Activated CD4-positive, alpha-beta T cell treated with anti-CD3 and anti-CD28 coated beads, Interleukin-2, Interleukin-4, amounts not matched to agents 100 ng/mL and 50 ng/mL, durations not matched to agents 16 hours and 8 hours (primary cell): ENCODE results near the gene NPM3.
"Not testable (repeated sequence)": the region's sequence is repeated elsewhere in the genome, so short reads cannot be mapped to it uniquely, and the experiment has no call there.

ENCODE experiments used
- DNase-seq: peaks from one replicate; pipeline ENCODE4 v3.0.0-alpha.2; 2020; ENCODE audit warnings: low spot score

The NPM3 gene

DNA sequence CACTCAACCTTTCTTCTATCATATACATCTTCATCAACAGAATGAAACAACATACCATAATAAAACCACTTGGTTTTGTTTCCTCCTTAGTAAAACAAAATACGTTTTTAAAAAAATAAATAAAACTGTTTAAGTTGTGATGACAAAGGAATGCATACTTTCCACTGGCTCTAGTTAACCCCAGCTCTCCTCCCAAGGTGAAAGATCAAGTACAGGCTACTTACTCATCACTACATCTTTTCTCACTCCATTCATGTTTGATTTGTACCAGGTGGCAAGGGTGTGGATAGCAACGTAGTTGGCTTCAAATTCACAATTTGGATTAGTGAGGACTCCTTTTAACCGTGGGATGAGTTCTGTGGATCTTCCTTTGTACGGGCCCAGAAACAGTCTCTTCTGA lies 20.3 kb upstream of the NPM3 start:
- DNase-seq: no peak

DNA sequence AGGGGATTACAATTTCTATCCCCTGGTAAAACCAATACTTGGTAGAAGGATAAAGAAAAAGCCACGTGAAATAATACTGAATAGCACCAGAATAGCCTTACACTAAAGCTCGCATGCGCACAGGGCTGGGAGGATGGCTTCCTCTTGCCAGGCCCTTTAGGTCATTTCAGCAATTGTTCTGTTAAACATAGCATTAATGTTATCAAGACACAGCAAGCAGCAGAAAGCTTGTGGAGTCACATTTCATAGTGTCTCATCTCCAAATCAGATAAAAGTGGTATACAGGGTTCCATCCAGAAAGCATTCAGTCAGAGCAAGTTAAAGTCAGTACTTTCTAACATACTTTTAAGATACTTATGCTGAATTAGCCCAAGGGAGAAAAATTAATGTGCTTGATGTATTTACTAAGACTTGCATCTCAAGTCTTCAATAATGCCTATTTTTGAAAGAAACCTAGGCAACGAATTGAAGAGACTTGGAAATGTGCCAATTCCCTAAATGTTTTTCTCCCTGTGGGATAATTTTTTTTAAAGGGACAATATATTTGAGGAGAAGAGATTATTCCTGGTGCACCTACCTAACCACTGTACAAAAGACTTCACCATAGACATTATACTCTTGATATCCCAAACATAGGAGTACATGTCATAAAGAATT lies 14.3 kb upstream of the NPM3 start:
- DNase-seq: no peak

DNA sequence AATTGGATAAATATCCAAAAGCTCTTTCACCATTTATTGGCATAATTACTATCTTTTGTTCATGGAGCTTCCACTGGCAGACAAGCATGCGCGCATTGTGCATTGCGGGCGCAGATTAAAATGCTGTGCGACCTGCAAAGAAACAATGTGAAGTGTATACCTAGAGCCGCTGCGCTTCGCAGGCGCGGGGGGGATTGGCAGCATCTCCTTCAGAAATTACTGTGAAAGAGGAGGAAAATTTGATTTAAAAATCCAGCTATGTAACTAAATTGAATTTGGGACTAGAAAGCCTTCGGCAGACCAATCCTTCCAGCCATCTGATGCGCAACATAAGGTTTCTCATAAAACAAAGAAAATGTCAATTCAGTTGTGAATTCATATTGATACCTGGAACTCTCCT lies 10.3 kb upstream of the NPM3 start:
- no peak for DNase-seq

DNA sequence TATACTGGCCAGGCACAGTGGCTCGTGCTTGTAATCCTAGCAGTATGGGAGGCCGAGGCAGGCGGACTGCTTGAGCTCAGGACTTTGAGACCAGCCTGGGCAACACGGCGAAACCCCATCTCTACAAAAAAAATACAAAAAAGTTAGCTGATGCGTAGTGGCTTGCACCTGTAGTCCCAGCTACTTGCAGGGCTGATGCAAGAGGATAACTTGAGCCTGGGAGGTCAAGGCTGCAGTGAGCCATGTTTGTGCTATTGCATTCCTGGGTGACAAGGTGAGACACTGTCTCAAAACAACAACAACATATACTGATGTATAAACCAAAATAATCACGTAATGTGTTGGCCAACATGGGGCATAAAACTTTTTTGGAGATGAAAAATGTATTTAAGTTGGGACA lies 6.4 kb upstream of the NPM3 start:
- no peak for DNase-seq

DNA sequence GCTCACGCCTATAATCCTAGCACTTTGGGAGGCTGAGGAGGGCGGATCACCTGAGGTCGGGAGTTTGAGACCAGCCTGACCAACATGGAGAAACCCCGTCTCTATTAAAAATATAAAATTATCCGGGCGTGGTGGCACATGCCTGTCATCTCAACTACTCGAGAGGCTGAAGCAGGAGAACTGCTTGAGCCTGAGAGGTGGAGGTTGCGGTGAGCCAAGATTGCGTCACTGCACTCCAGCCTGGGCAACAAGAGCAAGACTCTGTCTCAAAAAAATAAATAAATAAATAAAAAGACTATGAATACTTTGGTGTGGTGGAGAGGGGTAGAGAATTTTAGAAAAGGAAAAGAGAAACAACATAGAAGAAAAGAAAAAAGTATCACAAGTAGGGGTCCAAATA lies 6.0 kb upstream of the NPM3 start:
- DNase-seq: not testable (repeated sequence)

DNA sequence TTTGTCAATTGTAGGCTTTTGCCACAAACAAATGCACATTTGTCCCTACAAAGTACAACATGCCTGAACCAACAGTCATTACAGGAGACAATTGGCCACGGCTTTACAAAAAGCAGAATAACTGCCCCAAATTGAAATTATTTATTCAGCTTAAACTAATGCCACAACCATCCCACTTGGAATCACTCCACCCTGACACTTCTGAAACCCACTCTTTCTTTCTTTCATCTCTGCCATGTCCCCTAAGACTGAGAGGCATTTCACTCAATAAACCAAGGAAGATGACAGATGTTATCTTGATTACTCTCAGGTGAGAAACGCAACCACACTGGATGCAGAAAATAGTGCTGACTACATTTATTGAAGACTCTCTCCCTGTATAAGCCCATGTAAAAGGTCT lies 2.6 kb upstream of the NPM3 start:
- DNase-seq: no peak

DNA sequence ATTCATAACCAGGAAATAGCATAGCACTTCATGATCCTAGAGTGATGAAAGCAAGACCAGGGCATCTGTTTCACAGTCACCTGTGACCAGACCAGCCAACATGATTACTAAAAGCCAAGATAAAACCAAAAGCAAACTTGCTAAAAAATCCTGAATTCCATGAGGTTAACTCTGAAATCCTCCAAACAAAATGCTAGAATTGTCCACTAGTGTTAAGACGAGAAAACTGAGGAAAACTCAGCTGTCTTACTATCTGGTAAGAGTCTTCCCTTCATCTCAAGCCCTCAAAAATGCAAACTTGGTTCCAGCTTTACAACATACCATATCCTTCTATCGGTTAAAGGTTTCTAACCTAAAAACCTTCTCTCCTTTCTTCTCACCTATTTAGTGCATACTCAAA lies 1.3 kb upstream of the NPM3 start:
- no peak for DNase-seq

DNA sequence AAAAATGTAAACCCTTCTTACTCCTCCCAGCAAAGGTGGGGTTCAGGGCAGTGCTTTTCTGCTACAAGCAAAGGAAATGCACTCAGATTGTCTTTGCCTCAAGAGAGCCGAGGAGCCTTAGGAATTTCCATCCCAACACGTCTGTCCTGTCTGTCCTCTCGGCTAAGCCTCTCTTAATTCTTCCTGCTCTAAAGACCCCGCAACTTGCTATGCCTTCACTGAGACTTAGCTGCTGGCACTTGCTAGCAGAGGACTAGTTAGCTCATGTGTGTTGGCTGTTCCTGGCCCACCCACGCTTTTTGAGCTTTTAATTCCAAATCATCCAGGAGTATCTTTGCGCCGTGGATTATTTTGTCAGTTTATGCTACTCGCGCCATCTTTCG lies 481 bp upstream of the NPM3 start:
- DNase-seq: no peak

DNA sequence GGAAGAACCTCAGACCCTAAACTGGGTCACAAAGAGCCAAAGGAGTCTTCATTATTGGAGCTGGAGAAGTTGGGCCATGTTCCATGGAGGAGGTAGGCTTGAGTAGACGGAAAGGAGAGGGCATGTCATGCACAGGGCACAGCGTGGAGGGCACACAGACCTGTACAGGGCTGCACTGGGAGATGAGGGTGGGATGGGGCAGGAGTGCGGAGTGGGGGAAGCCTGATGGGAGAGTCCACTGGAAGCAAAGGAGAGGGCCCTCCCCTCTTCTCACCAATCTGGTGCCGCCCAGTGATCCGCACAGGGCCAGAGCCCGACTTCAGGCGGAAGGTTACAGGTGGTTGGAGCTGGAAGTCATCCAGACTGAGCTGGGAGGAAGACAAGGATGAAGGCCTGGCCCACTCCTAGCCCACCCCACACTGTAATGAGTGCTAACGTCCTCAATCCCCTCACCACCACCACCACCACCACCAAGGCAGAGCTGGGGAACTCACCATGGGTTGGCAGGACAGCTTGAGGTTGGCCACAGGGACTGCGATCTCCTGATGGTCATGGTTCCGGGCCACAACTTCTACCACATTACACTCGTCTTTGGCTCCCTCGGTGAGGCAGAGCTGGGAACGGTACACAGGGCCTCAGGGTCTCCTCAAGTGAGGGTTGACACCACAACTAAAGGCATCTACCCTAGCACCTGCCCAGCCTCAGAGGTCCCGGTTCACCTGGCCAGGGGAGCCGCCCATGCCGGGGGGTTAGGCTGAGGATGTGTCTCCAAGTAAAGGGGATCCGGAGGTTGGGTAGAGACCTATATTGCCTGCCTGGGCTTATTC lies 1.0 kb downstream of the NPM3 start:
- DNase-seq: no peak

DNA sequence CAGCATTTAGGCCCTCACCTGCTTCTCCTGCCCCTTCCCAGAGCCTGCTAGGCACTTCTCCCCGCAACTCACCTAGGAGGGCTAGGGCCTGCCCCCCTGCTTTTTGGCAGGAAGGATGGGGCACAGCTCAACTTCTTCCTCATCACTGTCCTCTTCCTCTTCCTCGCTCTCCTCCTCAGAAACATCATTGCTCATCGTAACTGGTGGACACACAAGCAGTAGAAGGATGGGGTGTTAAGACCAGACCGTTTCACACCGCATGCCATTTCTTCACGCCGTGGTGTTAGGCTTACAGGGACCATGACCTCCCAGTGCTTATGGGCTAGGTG lies 1.6 kb downstream of the NPM3 start:
- no peak for DNase-seq

DNA sequence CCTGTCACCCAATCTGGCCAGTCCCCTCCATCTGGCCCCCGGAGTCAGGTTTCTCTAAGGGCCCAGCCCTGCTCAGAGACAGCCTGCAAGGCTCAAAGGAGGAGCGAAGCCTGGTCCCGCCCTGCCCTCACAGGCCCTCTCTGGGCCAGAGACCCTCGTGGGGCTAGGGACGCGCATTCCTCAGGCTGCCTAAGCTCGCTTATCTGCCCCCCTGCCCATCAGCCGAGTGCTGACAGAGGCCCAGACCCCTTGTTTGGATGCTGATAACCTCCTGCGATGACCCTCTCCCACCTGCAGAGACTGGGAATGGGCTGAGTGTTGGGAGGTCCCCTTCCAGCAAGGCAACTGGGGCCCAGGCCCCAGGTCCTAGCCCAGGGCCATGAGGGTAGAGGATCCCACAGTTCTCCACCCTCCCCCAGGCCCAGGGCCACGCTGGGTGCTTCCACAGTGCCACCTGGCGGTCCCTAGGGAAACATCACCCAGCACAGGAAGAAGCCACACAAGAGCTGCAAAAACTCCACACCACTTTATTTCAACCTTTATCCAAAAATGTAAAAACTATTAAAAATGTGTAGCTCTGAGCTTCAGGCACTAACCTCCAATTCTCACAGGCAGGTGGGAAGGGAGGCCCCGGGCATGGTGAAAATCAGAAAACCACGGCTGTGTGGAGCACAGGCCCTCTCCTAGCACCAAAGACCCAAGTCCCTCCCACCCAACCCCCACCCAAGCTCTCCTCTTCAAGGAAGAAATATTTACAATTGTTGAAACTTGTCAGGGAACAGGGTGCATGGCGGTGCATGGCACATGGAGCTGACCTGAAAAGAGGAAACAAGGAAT lies 2.2 kb downstream of the NPM3 start:
- peak; percentile 82 for DNase-seq

DNA sequence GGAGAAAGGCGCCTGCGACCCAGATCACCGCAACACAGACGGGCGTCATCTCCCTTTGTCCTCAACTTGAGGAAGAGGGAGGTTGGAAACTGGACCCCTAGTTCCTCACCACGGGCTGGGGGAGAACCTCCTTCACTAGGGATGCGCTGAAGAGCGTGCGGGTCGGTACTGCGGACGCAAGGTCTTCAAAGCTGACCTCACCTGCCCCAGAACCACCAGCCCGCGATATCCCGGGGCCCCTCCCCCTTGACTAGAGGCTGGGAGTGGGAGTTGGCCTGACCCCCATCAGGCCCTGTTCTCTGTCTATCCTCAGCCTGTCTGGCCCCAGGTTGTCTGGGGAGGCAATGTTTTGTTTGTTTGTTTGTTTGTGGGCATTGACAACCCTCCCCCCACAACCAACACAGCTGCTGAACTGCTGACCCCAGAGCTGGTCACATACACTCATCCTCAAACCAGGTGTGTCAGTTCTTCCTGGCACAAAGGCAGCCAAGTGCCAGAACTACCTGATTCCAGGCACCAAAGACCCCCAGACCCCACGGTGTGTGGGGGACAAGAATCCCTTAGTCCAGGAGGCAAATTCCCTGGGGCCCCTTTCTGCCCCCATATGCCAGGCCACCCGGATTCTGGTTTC lies 2.9 kb downstream of the NPM3 start:
- no peak for DNase-seq

DNA sequence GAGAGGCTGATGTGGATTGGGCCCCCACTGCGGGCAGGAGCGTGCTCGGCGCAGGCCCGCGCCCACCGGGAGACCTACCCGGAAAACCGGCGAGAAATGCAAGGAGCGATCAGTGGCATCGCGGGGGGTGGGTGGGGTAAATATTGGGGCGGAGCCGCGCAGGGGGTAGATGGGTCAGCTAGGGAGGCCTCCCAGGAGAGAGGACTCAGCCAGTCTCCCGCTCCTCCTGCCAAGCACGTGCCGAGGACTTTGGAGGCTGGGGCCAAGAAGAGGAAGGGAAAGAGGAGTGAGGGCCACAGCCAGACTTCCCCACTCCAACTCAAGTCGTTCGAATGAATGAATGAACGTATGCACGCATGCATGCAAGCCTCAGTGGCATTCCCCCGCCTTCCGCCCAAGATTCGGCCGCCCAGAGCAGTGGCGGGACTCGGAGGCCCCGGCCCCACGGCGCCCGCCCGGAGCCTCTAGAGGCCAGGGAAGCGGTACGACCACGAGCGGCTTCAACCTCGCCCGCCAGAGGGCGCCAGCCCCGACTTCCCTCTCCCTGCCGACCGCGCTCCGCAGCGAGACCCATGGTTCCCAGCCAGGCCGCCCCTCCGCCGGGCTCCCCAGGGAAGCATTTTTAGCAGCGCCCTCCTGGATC lies 3.6 kb downstream of the NPM3 start:
- peak; percentile 88 for DNase-seq

DNA sequence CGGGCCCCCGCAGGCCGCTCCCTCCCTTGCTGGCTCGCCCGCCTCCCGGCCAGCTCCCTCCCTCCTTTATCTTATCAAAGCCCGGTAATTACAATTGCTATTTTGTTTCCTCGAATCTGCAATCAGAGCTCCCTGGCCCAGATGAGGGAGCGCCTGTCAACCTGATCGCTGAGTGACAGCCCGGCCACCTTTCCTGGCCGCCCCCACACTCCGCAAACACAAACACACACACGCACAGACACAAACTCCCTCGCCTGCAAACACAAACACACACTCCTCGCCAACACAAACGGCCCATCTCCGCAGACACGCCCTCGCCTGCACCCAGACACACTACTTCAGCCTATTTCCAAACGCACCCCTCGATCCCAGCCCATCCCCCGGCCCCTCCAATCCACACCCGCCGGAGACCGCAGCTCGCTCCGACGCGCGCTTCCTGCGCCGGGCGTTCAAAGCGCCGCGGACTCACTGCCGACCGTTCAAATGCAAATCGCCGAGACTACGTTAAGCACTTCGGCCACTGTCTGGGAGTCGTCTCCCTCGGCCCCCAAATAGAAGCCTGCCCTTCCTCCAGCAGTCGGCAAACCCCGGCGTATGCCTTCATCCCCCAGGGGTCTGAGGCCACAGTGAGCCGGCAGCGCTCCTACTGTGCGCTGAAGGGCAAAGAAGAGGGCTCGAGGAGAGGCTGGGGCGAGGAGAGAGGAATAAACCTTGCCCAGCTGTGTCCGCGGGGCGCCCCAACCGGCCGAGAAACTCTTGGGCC lies 4.3 kb downstream of the NPM3 start:
- no peak for DNase-seq

DNA sequence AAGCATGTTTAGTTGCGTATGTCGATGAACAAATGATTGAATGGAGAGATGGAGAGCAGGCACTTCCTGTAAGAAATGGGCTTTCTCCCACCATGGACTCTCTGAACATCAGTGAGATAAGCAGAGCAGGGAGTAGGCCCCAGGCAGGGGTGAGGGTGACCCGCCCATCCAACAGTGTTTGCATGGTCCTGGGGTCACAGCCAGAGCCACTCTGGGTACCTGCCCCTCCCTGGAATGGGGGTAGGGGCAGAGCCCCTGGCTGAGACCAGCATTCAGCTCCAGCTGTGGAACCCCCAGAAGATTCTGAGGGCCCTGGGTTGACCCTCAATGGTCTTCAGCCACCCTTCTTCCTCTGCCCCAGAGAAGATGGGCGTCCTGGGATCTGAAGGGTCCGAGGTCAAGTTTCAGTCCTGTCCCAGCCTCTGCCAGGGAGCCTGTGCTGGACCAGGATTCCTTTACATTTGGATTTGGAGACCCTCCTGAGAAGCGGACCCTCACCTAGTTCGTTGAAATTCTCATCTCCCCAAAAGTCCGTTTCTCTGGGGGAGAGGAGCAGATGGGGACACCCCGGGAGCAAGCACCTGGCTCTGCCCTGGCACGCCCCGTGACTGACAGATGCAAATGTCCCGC lies 5.0 kb downstream of the NPM3 start:
- DNase-seq: no peak

DNA sequence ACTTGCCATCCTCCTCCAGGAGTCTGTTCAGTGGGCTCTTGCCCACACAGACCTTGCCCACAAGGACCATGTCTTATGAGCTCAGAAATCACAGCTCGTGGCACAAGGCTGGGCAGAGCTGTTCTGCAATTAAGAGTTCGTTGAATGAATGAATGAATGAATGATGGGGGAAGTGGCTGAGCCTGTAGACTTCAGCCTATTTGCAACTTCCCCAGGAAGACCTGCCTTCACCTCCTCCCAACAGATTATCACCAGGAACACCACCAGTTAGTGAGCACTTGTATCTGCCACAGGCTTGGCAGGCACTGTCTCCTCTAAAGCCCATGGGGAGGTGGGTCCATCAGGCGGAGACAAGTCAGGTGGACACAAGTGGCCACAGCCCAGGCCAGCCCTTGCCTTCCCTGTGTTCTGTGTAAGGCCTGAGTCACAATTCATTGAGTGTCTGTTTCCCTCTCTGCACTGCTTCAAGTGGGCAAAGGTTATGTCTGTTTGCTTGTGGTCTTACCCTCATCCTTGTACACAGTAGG lies 5.6 kb downstream of the NPM3 start:
- no peak for DNase-seq

DNA sequence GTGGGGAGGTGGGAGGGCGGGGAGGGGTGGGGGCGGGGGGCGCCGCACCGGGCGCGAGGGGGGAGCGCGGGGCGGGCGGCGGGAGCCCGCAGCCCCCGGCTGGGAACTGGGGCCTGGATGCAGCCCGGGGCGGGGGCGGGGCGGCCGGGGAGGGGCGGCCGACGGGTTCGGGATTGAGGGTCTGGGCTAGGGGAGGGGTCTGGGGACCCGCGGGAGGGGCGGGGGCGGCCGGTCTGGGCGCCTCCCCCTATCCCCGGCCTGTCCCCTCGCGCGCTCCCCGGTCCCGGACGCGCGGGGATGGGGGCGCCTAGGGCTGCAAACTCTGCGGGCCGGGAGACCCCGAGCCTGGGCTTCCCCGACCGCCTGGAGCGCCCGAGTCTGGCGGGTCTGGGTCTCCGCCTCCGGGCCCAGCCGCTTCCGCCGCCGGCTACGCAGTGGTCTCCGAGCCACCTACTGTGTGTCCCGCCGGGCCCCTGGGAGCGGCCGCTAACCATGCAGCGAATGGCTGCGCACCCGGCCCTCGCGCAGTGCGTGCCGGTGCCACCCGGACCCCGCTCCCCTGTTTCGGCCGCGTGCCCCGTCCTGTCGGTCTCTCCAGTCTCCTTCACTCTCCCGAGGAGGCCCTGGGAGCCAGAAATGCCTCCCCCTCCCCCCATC lies 7.0 kb downstream of the NPM3 start:
- no peak for DNase-seq

DNA sequence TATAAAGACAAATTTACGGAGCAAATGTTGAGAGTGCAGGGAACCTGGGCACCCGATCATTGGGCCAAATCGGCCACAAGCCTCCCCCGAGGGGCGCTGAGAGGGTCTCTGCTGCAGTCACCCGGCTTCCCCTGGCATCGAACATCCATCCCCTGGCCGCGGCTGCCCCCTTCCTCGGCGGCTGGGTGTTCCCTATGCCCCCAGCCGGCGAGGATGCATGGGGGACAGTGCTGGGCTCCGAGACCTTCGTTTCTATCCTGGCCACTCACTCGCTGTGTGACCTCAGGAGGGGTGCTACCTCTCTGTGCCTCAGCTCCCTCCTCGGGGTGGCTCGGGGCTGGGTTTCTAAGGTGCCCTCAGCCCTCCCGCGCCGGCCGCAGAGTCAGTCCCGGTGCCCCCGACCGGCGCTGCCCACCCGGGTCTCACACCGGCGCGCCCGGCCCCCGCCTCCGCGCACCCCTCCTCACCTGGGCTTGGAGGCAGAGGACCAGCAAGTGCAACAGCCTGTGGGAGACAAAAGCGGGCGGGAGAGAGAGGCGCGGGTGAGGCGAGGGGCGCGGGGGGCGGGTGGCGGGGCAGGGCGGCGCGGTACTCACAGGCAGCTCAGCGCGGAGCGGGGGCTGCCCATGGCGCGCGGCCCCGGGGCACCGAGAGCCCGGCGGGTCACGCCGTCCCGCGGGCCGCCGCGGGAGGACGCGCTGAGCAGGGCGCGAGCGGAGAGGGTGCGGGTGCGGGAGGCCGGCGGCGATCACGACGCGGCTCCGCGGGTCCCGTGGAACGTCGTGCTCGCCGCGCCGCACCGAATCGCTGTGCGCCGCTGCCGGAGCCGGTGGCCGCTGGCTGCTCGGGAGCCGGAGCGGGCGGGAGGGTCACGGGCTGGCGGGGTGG lies 7.7 kb downstream of the NPM3 start, which contains the start of gene FGF8:
Gene FGF8, minus strand, starts transcription at position 842 of the 888 bp plus-strand sequence. Its CDS starts 214 bp downstream, at position 628.
- DNase-seq: no peak
